Tibial nerve (tissue), 4 donors: ENCODE data around the gene CAMKMT. TPM values are rescaled to one million over a fixed set of nuclear protein-coding genes. Genes with fewer than 3 reads are reported as not detected.

Experiments used
- DNase-seq, 2 donors: peaks; one replicate each; pipeline ENCODE4 v3.0.0-alpha.2; 2019; ENCODE audit warnings: low spot score in 2 of 2
- H3K27ac ChIP-seq, 4 donors: fragments of 200-600 bp; sonication (generic) in 3 of 4; one replicate each; pipeline ENCODE4 v1.5.1; 2017 to 2019; ENCODE audit warnings: mild to moderate bottlenecking in 1 of 4
- H3K27me3 ChIP-seq, 2 donors: fragments of 200-600 bp; sonication (generic) in 1 of 2; one replicate each; pipeline versions ENCODE4 v1.5.1 to v1.6.0; 2017 to 2019
- H3K36me3 ChIP-seq, 3 donors: fragments of 200-600 bp; sonication (generic); one replicate each; pipeline ENCODE4 v1.5.1; 2018 to 2019
- H3K4me1 ChIP-seq, 4 donors: fragments of 200-600 bp; sonication (generic) in 3 of 4; one replicate each; pipeline ENCODE4 v1.5.1; 2017 to 2019
- H3K4me3 ChIP-seq, 4 donors: fragments of 200-600 bp; sonication (generic) in 3 of 4; one replicate each; pipeline ENCODE4 v1.5.1; 2017 to 2019; ENCODE audit warnings: mild to moderate bottlenecking in 1 of 4, moderate library complexity in 1 of 4
- H3K9me3 ChIP-seq, 4 donors: fragments of 200-600 bp; sonication (generic) in 3 of 4; one replicate each; pipeline ENCODE4 v1.5.1; 2017 to 2019
- CTCF ChIP-seq, 5 experiments: fragments of 200-600 bp in 3 of 5; fragments of 450-650 bp in 2 of 5; sonication (generic) in 3 of 5; IDR thresholded peaks; one replicate each; pipeline ENCODE4 v1.5.1; 2016 to 2019; ENCODE audit warnings: antibody characterized with exemption in 5 of 5, mild to moderate bottlenecking in 3 of 5, moderate library complexity in 2 of 5
- EP300 ChIP-seq, 2 donors: sonication (generic); formaldehyde crosslinking; IDR thresholded peaks; one replicate each; pipeline ENCODE4 v1.6.1; 2017; ENCODE audit warnings: antibody characterized with exemption in 2 of 2, mild to moderate bottlenecking in 1 of 2
- POLR2A ChIP-seq, 2 donors: fragments of 450-650 bp; IDR thresholded peaks; one replicate each; pipeline ENCODE4 v1.6.1; 2017; ENCODE audit warnings: antibody characterized with exemption in 2 of 2, mild to moderate bottlenecking in 2 of 2, moderate library complexity in 2 of 2
- WGBS, 2 donors: methylation state at CpG; one replicate each; pipeline ENCODE4 v1.1.5; 2018; 5-methylcytosine and 5-hydroxymethylcytosine counted together
- total RNA-seq, 4 donors: library from RNA; depleted of rRNA; stranded (reverse); fragments of >200 nt; gene quantifications; one replicate each; pipeline ENCODE4 v1.1.0, GENCODE V29; 2016

CAMKMT gene
- total RNA-seq, 4 donors from 2014 or later = 8.4 to 14.1 (median 9.7) TPM

GRCh38 chr2:44543773-44544725 lies 182.3 kb downstream of the CAMKMT start:
- no peak overlapping the region for H3K27ac ChIP-seq
- H3K4me1 ChIP-seq = no peaks in the 10 kb centered on the region
- H3K27me3 ChIP-seq = no peaks in the 10 kb centered on the region
- TF ChIP-seq CTCF (IDR thresholded peaks at IDR 0.05) (no peak), EP300 (IDR thresholded peaks at IDR 0.05) (no peak), POLR2A (IDR thresholded peaks at IDR 0.05) (no peak)
- H3K4me3 ChIP-seq = no peak overlapping the region
- DNase-seq = no peak
- 70 to 74% methylated on average over 2 of the region's 2 CpGs for WGBS, 2 donors
- H3K36me3 ChIP-seq = no peaks in the 10 kb centered on the region
- no peaks in the 10 kb centered on the region for H3K9me3 ChIP-seq

GRCh38 chr2:44545005-44545404 lies 183.3 kb downstream of the CAMKMT start:
- no peaks in the 10 kb centered on the region for H3K36me3 ChIP-seq
- 86 to 88% methylated on average over 2 of the region's 2 CpGs for WGBS, 2 donors
- no peaks in the 10 kb centered on the region for H3K9me3 ChIP-seq
- DNase-seq = no peak
- no peaks in the 10 kb centered on the region for H3K27me3 ChIP-seq
- H3K4me3 ChIP-seq = no peak overlapping the region
- no peaks in the 10 kb centered on the region for H3K4me1 ChIP-seq
- TF ChIP-seq POLR2A (IDR thresholded peaks at IDR 0.05) (no peak), CTCF (IDR thresholded peaks at IDR 0.05) (no peak), EP300 (IDR thresholded peaks at IDR 0.05) (no peak)
- H3K27ac ChIP-seq = no peak overlapping the region

GRCh38 chr2:44546459-44547127 lies 184.8 kb downstream of the CAMKMT start:
- H3K9me3 ChIP-seq = no peaks in the 10 kb centered on the region
- H3K36me3 ChIP-seq = no peaks in the 10 kb centered on the region
- H3K27ac ChIP-seq = no peak overlapping the region
- TF ChIP-seq EP300 (IDR thresholded peaks at IDR 0.05) (no peak), POLR2A (IDR thresholded peaks at IDR 0.05) (no peak), CTCF (IDR thresholded peaks at IDR 0.05) (no peak)
- WGBS, 2 donors = 49 to 53% methylated on average over 2 of the region's 2 CpGs
- no peak overlapping the region for H3K4me3 ChIP-seq
- no peaks in the 10 kb centered on the region for H3K4me1 ChIP-seq
- no peaks in the 10 kb centered on the region for H3K27me3 ChIP-seq
- DNase-seq = no peak

- no peaks in the 10 kb centered on the region for H3K27me3 ChIP-seq
- no peak for DNase-seq
- no peaks in the 10 kb centered on the region for H3K36me3 ChIP-seq
- TF ChIP-seq EP300 (IDR thresholded peaks at IDR 0.05) (no peak), CTCF (IDR thresholded peaks at IDR 0.05) (no peak), POLR2A (IDR thresholded peaks at IDR 0.05) (no peak)
- H3K4me1 ChIP-seq = no peaks in the 10 kb centered on the region
- H3K27ac ChIP-seq = no peak overlapping the region
- H3K9me3 ChIP-seq = no peaks in the 10 kb centered on the region
- H3K4me3 ChIP-seq = no peak overlapping the region
- 65 to 76% methylated on average over 2 of the region's 2 CpGs for WGBS, 2 donors
These were observed 186.0 kb downstream of the CAMKMT start for GRCh38 chr2:44547718-44548117.
